ENCODE data around the gene C5orf46. TPM values are rescaled to one million over a fixed set of nuclear protein-coding genes. Genes with fewer than 3 reads are reported as not detected.

The C5orf46 gene
- total and polyA plus RNA-seq, 2 donors (not counting 3 experiments of a cell fraction or from before 2014, with no cell fraction given): 0.66 TPM; not detected in 1

DNA sequence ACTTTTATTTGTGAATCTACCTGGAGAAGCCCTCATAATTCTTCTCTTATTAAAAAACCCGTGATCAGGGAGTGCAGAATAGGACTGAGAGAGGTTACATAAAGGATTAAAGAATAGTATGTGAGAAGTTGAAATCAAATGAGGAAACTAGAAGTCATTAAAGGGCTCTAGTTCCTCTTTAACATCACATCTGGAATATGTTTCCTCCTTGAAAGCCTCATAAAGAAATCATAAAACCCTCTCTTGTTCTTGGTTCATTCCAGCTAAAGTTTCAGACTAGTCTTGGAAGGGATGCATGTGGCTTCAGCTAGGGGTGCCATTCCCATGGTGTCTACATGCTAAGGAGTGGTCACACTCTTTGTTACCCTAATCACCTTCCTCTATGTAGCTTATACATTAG, 5.7 kb upstream of the C5orf46 start:
- H3K27me3 ChIP-seq (ENCODE audit: control insufficient read depth in 2 of 2, insufficient read depth in 2 of 2, low read length in 2 of 2): no peaks in the 10 kb centered on the region
- ChIA-PET CTCF (interaction anchor here (0.6 to 1.7 kb wide), 4 partner anchors 14 to 54 kb away, joined by 3 to 6 read pairs (median 4); no protein-coding TSS in a partner anchor), POLR2A (no interaction called here)
- H3K9me3 ChIP-seq (replicated peaks; ENCODE audit: control insufficient read depth, insufficient read depth, low read length): no peaks in the 10 kb centered on the region
- no TSS peak for BruUV-seq (replicated peaks)
- H4K20me1 ChIP-seq (replicated peaks; ENCODE audit: control insufficient read depth, extremely low read depth, insufficient read depth, low read length): no peaks in the 10 kb centered on the region
- H3K4me1 ChIP-seq (ENCODE audit: control insufficient read depth, extremely low read depth, insufficient read depth, low read length): peaks cover 6% of the 10 kb centered on the region
- dilution Hi-C loops (cut with MboI; ENCODE audit: extremely low pct_ligation_motif_present, low sequenced_read_pairs): no loop called here
- H3K9me1 ChIP-seq (replicated peaks; ENCODE audit: control insufficient read depth, extremely low read depth, insufficient read depth, low read length): no peaks in the 10 kb centered on the region
- TF ChIP-seq POLR2A (IDR thresholded peaks at IDR 0.05; ENCODE audit: low read depth, low read length) (no peak), MAX (IDR thresholded peaks at IDR 0.05; ENCODE audit: insufficient read depth, insufficient read length) (no peak), FOS (IDR thresholded peaks at IDR 0.05; ENCODE audit: borderline replicate concordance, insufficient read depth, low read length) (no peak), MYC (IDR thresholded peaks at IDR 0.05; ENCODE audit: low read depth, low read length) (no peak), GATA2 (IDR thresholded peaks at IDR 0.05; ENCODE audit: insufficient read depth, insufficient read length, low read depth, low read length) (no peak), JUN (IDR thresholded peaks at IDR 0.05; ENCODE audit: borderline replicate concordance, insufficient read depth, insufficient read length, low read depth) (no peak), EZH2 (IDR thresholded peaks at IDR 0.05; ENCODE audit: borderline replicate concordance, low read depth, low read length, severe bottlenecking) (no peak), POLR2AphosphoS5 (IDR thresholded peaks at IDR 0.05; ENCODE audit: insufficient read depth, low read depth, low read length) (no peak)
- TF ChIP-seq, protein P1, sequence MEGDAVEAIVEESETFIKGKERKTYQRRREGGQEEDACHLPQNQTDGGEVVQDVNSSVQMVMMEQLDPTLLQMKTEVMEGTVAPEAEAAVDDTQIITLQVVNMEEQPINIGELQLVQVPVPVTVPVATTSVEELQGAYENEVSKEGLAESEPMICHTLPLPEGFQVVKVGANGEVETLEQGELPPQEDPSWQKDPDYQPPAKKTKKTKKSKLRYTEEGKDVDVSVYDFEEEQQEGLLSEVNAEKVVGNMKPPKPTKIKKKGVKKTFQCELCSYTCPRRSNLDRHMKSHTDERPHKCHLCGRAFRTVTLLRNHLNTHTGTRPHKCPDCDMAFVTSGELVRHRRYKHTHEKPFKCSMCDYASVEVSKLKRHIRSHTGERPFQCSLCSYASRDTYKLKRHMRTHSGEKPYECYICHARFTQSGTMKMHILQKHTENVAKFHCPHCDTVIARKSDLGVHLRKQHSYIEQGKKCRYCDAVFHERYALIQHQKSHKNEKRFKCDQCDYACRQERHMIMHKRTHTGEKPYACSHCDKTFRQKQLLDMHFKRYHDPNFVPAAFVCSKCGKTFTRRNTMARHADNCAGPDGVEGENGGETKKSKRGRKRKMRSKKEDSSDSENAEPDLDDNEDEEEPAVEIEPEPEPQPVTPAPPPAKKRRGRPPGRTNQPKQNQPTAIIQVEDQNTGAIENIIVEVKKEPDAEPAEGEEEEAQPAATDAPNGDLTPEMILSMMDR (IDR thresholded peaks at IDR 0.05; ENCODE audit: extremely low read depth in 1 of 2, insufficient read depth in 1 of 2, low read depth in 1 of 2, low read length in 2 of 2): no peak
- FAIRE-seq: no peak
- H3K4me2 ChIP-seq (ENCODE audit: insufficient read depth, low read length): no peak overlapping the region
- H3K9ac ChIP-seq (replicated peaks; ENCODE audit: extremely low read depth, insufficient read depth, low read length): no peak overlapping the region
- H3K27ac ChIP-seq (ENCODE audit: insufficient read depth, low read depth, low read length): no peak overlapping the region
- no peak overlapping the region for H2AFZ ChIP-seq (ENCODE audit: low read depth, low read length)
- H3K36me3 ChIP-seq (ENCODE audit: control insufficient read depth in 2 of 2, extremely low read depth in 1 of 2, insufficient read depth in 2 of 2, low read length in 2 of 2): no peaks in the 10 kb centered on the region
- no peak for DNase-seq (ENCODE audit: low read depth, low spot score)
- intact Hi-C loops (cut with micrococcal nuclease): no loop called here
- no peak overlapping the region for H3K4me3 ChIP-seq (replicated peaks in 1 of 3; ENCODE audit: insufficient read depth in 1 of 3, low read depth in 1 of 3, low read length in 3 of 3)
- no peaks in the 10 kb centered on the region for H3K79me2 ChIP-seq (ENCODE audit: control insufficient read depth, insufficient read depth, low read length)

Data from endothelial cell of umbilical vein (primary cell).